CD4-positive, alpha-beta T cell treated with Interleukin-17A for 4 hours (primary cell): ENCODE measurements around the gene AGPS.
"Not testable (repeated sequence)": the region's sequence is repeated elsewhere in the genome, so short reads cannot be mapped to it uniquely, and the experiment has no call there.

Experiments
- DNase-seq: peaks from one replicate; pipeline ENCODE4 v3.0.0-alpha.2; 2020; ENCODE audit warnings: mixed read lengths

AGPS gene

GRCh38 chr2:177533253-177533652 lies 140.7 kb downstream of the AGPS start:
- no peak for DNase-seq

- DNase-seq: no peak
Measured at GRCh38 chr2:177535000-177535399, 142.4 kb downstream of the AGPS start.

- no peak for DNase-seq
Measured at GRCh38 chr2:177535958-177536504, 143.5 kb downstream of the AGPS start.

GRCh38 chr2:177537213-177537612 lies 144.6 kb downstream of the AGPS start:
- no peak for DNase-seq

GRCh38 chr2:177537636-177538035 lies 145.1 kb downstream of the AGPS start:
- no peak for DNase-seq

- no peak for DNase-seq
Measured at GRCh38 chr2:177538323-177538722, 145.8 kb downstream of the AGPS start.

GRCh38 chr2:177540283-177540682 lies 147.7 kb downstream of the AGPS start:
- no peak for DNase-seq

GRCh38 chr2:177541258-177541991 lies 148.9 kb downstream of the AGPS start:
- no peak for DNase-seq

GRCh38 chr2:177542396-177542795 lies 149.8 kb downstream of the AGPS start:
- DNase-seq: no peak

GRCh38 chr2:177543007-177543760 lies 150.6 kb downstream of the AGPS start:
- no peak for DNase-seq

GRCh38 chr2:177545143-177545542 lies 152.6 kb downstream of the AGPS start:
- DNase-seq: no peak

GRCh38 chr2:177545981-177546585 lies 153.5 kb downstream of the AGPS start:
- no peak for DNase-seq

GRCh38 chr2:177547122-177547521 lies 154.5 kb downstream of the AGPS start:
- no peak for DNase-seq

- no peak for DNase-seq
Measured at GRCh38 chr2:177547772-177548171, 155.2 kb downstream of the AGPS start.

GRCh38 chr2:177548636-177549035 lies 156.1 kb downstream of the AGPS start:
- DNase-seq: no peak

GRCh38 chr2:177549171-177549570 lies 156.6 kb downstream of the AGPS start:
- no peak for DNase-seq

- DNase-seq: no peak
Measured at GRCh38 chr2:177550264-177551200, 158.0 kb downstream of the AGPS start.

- not testable (repeated sequence) for DNase-seq
Measured at GRCh38 chr2:177551360-177551759, 158.8 kb downstream of the AGPS start.

- DNase-seq: peak; percentile 32
Measured at GRCh38 chr2:177551989-177552421, 159.4 kb downstream of the AGPS start.

GRCh38 chr2:177552422-177553175 lies 160.0 kb downstream of the AGPS start:
- DNase-seq: peak; percentile 90

- no peak for DNase-seq
Measured at GRCh38 chr2:177553176-177553884, 160.8 kb downstream of the AGPS start.
